GM21515 (cell line): Measurements from ENCODE around the gene CHRND.

Experiments
- ATAC-seq: cut with Tn5 transposase; IDR thresholded peaks from one replicate; pipeline ENCODE4 v1.9.1; 2021; ENCODE audit not compliant: unreplicated experiment

Gene CHRND

DNA sequence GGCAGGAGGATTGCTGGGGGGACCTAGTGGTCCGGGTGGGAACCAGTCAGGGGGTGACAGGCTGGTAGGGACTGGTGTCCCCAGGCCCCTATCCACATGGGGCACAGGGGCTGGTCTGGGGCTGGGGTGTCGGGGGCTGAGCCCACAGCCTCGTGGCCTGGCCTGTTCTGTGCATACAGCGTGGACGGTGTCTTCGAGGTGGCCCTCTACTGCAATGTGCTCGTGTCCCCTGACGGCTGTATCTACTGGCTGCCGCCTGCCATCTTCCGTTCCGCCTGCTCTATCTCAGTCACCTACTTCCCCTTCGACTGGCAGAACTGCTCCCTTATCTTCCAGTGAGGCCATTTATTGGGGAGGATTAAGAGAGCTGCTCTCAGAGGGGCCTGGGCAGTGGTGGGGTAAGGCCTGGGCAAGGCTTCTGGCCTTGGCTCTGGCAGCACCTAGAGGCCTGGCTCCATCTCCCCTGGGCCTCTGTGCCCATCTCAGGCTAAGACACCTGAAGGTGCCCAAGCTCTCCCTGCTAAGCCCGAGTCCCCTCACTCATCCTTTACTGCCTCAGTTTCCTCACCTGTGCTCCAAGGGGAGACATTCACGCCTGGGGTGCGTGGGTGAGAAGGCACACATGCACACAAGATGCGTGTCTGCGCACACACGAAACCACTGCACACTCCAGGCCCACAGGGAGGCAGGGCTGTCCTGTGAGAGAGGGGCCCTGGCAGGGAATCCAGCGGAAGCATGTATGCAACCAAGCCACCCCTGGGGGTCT lies 15.4 kb downstream of the CHRND start:
- no peak for ATAC-seq

GRCh38 chr2:232541961-232542714 lies 16.2 kb downstream of the CHRND start:
- ATAC-seq: no peak

DNA sequence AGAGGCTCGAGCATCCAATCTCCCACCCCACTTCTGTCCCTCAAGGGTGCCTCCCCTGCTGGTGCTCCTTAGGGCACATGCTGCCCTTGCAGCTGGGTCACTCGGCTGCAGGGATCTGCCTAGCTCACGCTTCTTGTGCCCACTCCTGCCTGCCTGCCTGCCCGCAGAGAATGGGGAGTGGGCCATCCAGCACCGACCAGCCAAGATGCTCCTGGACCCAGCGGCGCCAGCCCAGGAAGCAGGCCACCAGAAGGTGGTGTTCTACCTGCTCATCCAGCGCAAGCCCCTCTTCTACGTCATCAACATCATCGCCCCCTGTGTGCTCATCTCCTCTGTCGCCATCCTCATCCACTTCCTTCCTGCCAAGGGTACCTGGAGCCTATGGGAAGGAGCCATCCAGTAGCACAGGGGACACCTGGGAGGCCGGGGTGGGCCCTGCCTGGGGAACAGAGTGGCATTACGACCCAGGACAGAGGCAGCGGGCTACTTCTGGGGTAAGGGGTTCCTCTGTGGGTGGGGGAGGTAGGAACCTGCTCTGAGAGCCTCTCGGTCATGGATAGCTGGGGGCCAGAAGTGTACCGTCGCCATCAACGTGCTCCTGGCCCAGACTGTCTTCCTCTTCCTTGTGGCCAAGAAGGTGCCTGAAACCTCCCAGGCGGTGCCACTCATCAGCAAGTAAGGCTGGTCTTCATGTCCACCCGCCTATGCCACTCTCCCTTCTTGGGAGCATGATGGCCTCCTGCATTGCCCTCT lies 16.9 kb downstream of the CHRND start:
- no peak for ATAC-seq

- no peak for ATAC-seq
These were observed 17.5 kb downstream of the CHRND start for GRCh38 chr2:232543491-232543890.

GRCh38 chr2:232543928-232544631 lies 18.1 kb downstream of the CHRND start:
- no peak for ATAC-seq

DNA sequence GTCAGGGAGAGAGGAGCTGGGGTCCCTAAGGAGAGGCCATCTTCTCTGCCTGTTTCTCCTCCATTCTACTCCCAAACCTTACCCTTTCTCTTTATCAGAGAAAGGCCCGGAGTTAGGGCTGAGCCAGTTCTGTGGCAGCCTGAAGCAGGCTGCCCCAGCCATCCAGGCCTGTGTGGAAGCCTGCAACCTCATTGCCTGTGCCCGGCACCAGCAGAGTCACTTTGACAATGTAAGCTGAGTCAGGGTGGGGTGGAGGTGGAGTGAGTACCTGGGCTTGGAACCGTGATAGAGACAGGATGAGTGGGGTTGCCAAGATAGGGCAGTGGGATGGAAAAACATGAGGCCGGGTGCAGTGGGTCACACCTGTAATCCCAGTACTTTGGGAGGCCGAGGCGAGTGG lies 18.7 kb downstream of the CHRND start:
- no peak for ATAC-seq

GRCh38 chr2:232545511-232546375 lies 19.8 kb downstream of the CHRND start:
- ATAC-seq: no peak

- ATAC-seq: no peak
These were observed 22.0 kb downstream of the CHRND start for GRCh38 chr2:232547991-232548390.

DNA sequence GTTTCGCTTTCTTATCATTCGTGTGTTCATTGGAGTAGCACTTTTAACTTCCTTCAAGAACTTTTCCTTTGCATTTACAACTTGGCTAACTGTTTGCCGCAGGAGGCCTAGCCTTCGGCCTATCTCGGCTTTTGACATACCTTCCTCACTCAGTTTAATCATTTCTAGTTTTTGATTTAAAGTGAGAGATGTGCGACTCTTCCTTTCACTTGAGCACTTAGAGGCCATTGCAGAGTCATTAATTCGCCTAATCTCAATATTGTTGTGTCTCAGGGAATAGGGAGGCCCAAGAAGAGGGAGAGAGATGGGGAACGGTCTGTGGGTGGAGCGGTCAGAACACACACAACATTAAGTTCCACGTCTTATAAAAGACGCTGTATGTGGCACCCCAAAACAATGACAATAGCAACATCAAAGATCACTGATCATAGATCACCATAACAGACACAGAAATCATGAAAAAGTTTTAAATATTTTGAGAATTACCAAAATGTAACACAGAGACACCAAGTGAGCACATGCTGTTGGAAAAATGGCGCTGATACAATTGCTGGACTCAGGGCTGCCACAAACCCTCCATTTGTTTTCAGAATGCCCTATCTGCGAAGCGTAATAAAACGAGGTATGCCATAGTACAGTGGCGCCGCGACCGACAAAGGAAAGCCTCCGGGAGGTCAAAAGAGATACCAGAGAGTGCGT lies 23.8 kb downstream of the CHRND start:
- no peak for ATAC-seq

GRCh38 chr2:232550354-232551249 lies 24.6 kb downstream of the CHRND start, which contains the start of the genes EIF4E2 and TIGD1:
Gene EIF4E2 (plus strand): TSS chr2:232550689. CDS start chr2:232550725, 36 bp downstream.
Gene TIGD1 (minus strand): TSS chr2:232550557. CDS start chr2:232549882, 675 bp downstream.
- ATAC-seq: peak; percentile 92

DNA sequence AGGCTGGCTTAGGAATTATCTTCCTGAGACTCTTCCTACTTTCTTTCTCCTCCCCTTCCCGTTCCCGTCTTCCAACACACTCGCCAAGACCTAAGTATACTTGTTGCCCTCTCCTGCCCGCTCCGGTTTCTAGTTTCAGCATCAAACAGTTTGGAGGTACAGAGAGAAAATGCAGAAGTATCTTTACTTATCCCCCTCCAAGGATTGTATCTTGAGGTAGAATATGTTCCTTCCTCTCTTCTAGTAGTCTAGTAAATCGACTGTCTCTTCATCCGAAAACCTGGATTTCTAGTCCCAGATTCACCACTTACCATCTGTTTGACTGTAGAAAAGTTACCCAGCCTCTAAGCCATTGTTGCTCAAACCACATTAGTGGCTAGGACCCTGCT lies 25.3 kb downstream of the CHRND start:
- ATAC-seq: no peak

DNA sequence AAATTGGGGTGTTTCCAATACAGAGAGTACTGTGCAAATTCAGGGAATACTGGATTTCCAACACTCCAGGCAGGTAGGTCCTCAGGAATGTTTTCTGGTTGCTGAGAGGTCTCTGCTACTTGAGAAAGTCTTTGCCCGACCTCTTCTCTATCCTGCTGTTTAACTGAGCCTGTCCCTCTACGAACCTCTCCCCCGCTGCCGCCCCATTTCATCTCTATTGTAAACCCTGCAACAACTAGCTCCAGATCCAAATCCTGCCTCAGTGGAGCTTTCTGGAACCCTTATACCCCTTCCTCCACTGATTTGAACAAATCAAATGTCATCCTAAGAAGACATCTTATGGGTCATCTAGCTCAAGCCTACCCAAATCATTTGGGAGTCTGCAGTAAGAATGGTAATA lies 25.8 kb downstream of the CHRND start:
- no peak for ATAC-seq

GRCh38 chr2:232556426-232556825 lies 30.5 kb downstream of the CHRND start:
- ATAC-seq: no peak

DNA sequence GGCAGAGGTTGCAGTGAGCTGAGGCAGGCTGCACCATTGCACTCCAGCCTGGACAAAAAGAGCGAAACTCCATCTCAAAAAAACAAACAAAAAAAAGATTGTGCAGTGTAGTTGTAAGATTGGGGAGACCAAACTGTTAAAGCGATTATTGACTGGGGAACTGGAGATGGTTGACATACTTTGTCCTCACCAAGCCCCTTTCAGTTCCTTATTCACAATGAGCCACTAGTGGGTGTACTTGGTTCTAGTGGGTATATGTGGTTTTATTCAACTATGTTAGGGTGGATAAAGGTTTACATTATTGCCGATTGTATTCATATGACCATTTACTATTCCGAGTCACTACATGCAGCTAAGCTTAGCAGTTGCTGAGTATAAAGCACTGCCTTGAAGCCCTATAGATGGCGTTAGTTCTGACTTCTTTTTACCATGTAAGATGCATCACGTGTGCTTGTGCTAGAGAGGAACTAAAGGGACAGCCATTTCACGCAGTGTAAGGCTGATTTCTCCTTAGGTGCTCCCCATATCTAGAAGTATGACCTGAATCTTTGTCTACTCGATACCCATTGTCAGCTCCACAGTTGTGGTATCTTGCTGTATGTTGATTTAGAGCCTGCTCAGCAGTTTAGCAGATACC lies 36.7 kb downstream of the CHRND start:
- ATAC-seq: no peak

DNA sequence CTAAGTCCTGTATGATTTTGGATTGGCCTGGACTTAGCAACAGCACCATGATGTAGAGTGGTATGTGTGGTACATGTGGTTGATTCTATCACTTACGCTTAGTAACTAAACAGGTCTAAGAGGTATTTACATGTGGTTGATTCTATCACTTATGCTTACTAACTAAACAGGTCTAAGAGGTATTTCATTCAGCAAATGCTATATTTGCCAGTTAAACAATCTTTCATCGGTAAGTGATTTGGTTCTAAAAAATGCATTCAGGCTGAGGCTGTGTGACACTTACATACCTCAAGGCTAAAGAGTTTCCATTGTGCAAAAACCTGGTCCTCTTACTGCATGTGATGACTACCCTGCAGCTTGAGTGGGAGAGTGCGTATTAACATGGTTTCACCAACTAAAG lies 37.6 kb downstream of the CHRND start:
- ATAC-seq: no peak

- ATAC-seq: no peak
These were observed 41.8 kb downstream of the CHRND start for GRCh38 chr2:232567721-232568120.

- no peak for ATAC-seq
These were observed 42.2 kb downstream of the CHRND start for GRCh38 chr2:232568161-232568560.

DNA sequence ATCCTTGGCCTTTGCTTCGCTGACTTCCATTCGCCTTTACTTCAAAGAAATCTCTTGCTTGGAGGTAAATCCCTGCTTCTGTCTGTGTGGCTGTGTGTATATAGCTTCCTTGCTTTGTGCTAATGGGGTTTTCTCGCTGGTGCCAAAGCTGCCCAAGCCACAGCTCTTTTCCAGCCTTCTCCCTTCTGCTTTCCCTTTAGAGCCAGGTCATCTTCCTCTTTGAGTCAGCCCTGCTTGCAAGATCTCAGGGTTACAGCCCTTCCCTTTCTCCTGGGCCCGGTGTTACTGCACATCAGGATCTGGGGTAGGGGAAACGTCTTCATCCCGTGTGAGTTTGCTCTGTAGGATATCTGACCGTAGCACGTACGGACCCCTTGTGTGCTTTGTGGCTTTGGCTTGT lies 43.6 kb downstream of the CHRND start:
- ATAC-seq: no peak
